Measurements from ENCODE around the gene SPACDR. TPM values are rescaled to one million over a fixed set of nuclear protein-coding genes. Genes with fewer than 3 reads are reported as not detected.
"Not testable (repeated sequence)": the region's sequence is repeated elsewhere in the genome, so short reads cannot be mapped to it uniquely, and the experiment has no call there.

SPACDR gene
- total RNA-seq, 2 donors from 2014 or later, result 0.62 TPM; not detected in 1

GRCh38 chr7:100443096-100443840, 20.8 kb downstream of the SPACDR start:
- DNase-seq (ENCODE audit: low spot score), result peak; percentile 28
- intact Hi-C loops (cut with DNase I), result no loop called here

- intact Hi-C loops (cut with DNase I), result no loop called here
- peak; percentile 60 for DNase-seq (ENCODE audit: low spot score)
Observed at GRCh38 chr7:100441641-100442535, 22.2 kb downstream of the SPACDR start.

DNA sequence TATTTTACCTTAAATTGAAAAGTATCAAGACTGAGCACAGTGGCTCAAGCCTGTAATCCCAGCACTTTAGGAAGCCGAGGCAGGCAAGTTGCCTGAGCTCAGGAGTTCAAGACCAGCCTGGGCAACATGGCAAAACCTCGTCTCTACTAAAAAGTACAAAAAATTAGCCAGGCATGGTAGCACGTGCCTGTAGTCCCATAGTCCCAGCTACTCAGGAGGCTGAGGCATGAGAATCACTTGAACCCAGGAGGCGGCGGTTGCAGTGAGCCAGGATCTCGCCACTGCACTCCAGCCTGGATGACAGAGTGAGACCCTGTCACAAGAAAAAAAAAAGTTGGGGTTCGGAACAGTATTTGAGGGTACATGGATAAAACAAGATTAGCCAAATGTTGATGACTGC, 24.8 kb downstream of the SPACDR start:
- intact Hi-C loops (cut with DNase I), result not testable (repeated sequence)
- peak; percentile 32 for DNase-seq (ENCODE audit: low spot score)

GRCh38 chr7:100438731-100439130, 25.3 kb downstream of the SPACDR start:
- intact Hi-C loops (cut with DNase I), result not testable (repeated sequence)
- DNase-seq (ENCODE audit: low spot score), result peak; percentile 32

GRCh38 chr7:100438172-100438571, 25.9 kb downstream of the SPACDR start:
- no peak for DNase-seq (ENCODE audit: low spot score)
- intact Hi-C loops (cut with DNase I), result no loop called here

- peak; percentile 74 for DNase-seq (ENCODE audit: low spot score)
Observed at GRCh38 chr7:100437150-100438100, 26.6 kb downstream of the SPACDR start.

GRCh38 chr7:100435401-100436304, 28.4 kb downstream of the SPACDR start:
- intact Hi-C loops (cut with DNase I), result no loop called here
- peak; percentile 86 for DNase-seq (ENCODE audit: low spot score)

More at GRCh38 chr7:100437150-100438100, 26.6 kb downstream of the SPACDR start:
- intact Hi-C loops (cut with DNase I), result no loop called here

- DNase-seq (ENCODE audit: low spot score), result no peak
- intact Hi-C loops (cut with DNase I), result no loop called here
Observed at GRCh38 chr7:100434297-100435144, 29.5 kb downstream of the SPACDR start.

- intact Hi-C loops (cut with DNase I), result no loop called here
- peak; percentile 49 for DNase-seq (ENCODE audit: low spot score)
Observed at GRCh38 chr7:100433592-100434296, 30.3 kb downstream of the SPACDR start.

DNA sequence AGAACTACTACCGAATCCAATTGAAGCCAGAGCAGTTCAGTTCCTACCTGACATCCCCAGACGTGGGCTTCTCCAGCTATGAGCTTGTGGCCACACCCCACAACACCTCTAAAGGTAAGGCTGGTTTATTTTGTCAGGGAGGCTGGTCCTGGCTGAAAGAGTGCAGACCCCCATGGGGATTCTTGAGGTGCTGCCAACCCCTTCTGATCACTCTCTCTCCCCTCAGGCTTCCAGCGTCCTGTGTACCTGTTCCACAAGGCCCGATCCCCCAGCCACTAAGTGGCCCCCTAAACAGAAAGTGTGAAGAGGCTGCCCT, 30.8 kb downstream of the SPACDR start:
- intact Hi-C loops (cut with DNase I), result no loop called here
- no peak for DNase-seq (ENCODE audit: low spot score)

- intact Hi-C loops (cut with DNase I), result no loop called here
Observed at GRCh38 chr7:100432621-100433275, 31.3 kb downstream of the SPACDR start.

GRCh38 chr7:100432053-100432452, 32.0 kb downstream of the SPACDR start:
- intact Hi-C loops (cut with DNase I), result no loop called here
- DNase-seq (ENCODE audit: low spot score), result no peak

More at GRCh38 chr7:100432621-100433275, 31.3 kb downstream of the SPACDR start:
- DNase-seq (ENCODE audit: low spot score), result peak; percentile 70

- intact Hi-C loops (cut with DNase I), result no loop called here
- DNase-seq (ENCODE audit: low spot score), result peak; percentile 81
Observed at GRCh38 chr7:100431286-100431735, 32.7 kb downstream of the SPACDR start.

DNA sequence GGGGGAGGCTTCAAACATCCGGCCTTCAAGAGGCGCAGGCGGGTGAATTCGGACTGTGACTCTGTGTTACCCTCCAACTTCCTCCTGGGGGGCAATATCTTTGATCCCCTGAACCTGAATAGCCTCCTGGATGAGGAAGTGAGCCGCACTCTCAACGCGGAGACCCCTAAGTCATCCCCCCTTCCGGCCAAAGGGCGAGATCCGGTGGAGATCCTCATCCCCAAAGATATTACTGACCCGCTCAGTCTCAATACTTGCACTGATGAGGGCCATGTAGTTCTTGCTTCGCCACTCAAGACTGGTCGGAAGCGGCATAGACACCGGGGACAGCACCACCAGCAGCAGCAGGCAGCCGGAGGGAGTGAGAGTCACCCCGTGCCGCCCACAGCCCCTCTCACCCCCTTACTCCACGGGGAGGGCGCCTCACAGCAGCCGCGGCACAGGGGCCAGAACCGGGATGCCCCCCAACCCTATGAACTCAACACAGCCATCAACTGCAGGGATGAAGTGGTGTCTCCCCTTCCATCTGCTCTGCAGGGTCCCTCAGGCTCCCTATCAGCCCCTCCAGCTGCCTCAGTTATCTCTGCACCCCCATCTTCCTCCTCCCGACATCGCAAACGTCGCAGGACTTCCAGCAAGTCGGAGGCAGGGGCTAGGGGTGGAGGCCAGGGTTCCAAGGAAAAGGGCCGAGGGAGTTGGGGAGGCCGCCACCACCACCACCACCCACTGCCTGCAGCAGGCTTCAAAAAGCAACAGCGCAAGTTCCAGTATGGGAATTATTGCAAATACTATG, 33.4 kb downstream of the SPACDR start:
- DNase-seq (ENCODE audit: low spot score), result no peak
- intact Hi-C loops (cut with DNase I), result no loop called here

GRCh38 chr7:100429637-100430492, 34.2 kb downstream of the SPACDR start, which contains the start of gene MEPCE:
Gene MEPCE, plus strand, starts transcription at chr7:100429831. Its CDS starts 188 bp downstream, at chr7:100430019.
- intact Hi-C loops (cut with DNase I), result no loop called here
- DNase-seq (ENCODE audit: low spot score), result peak; percentile 99
